Hepatocyte (in vitro differentiated cells): ENCODE measurements around the gene ANGPTL4. TPM values are rescaled to one million over a fixed set of nuclear protein-coding genes. Genes with fewer than 3 reads are reported as not detected.

Experiments used
- DNase-seq: peaks from one replicate; pipeline ENCODE4 v3.0.0-alpha.2; 2016; ENCODE audit warnings: low spot score
- H2AFZ ChIP-seq: fragments of 200-600 bp; sonication (generic); 2 replicates; pipeline ENCODE4 v1.6.0; 2016; ENCODE audit warnings: antibody characterized with exemption, mild to moderate bottlenecking
- H3K27ac ChIP-seq: fragments of 200-600 bp; sonication (generic); 2 replicates; pipeline ENCODE4 v1.5.1; 2016; ENCODE audit warnings: mild to moderate bottlenecking
- H3K27me3 ChIP-seq: fragments of 200-600 bp; sonication (generic); 2 replicates; pipeline ENCODE4 v1.6.1; 2016
- H3K36me3 ChIP-seq: fragments of 200-600 bp; sonication (generic); replicated peaks from 2 replicates; pipeline ENCODE4 v1.5.1; 2016; ENCODE audit warnings: low read depth; ENCODE audit not compliant: insufficient read depth
- H3K4me1 ChIP-seq: fragments of 200-600 bp; sonication (generic); 2 replicates; pipeline ENCODE4 v1.5.1; 2016; ENCODE audit warnings: mild to moderate bottlenecking, moderate library complexity; ENCODE audit not compliant: insufficient read depth
- H3K4me2 ChIP-seq: fragments of 200-600 bp; sonication (generic); 2 replicates; pipeline ENCODE4 v1.6.0; 2016
- H3K4me3 ChIP-seq: fragments of 200-600 bp; sonication (generic); 2 replicates; pipeline ENCODE4 v1.5.1; 2016; ENCODE audit warnings: mild to moderate bottlenecking
- H3K79me2 ChIP-seq: fragments of 200-600 bp; sonication (generic); 2 replicates; pipeline ENCODE4 v1.6.0; 2017; ENCODE audit warnings: mild to moderate bottlenecking
- H3K9me2 ChIP-seq: fragments of 200-600 bp; sonication (generic); replicated peaks from 2 replicates; pipeline ENCODE4 v1.6.0; 2017; ENCODE audit warnings: mild to moderate bottlenecking; ENCODE audit not compliant: insufficient read depth
- H3K9me3 ChIP-seq: fragments of 200-600 bp; sonication (generic); 2 replicates; pipeline ENCODE4 v1.5.1; 2016; ENCODE audit warnings: low read depth, mild to moderate bottlenecking
- H4K20me1 ChIP-seq: fragments of 200-600 bp; sonication (generic); 2 replicates; pipeline ENCODE4 v1.6.0; 2016; ENCODE audit warnings: mild to moderate bottlenecking; ENCODE audit not compliant: insufficient read depth, poor library complexity, severe bottlenecking
- EZH2 ChIP-seq: fragments of 200-600 bp; sonication (generic); IDR thresholded peaks from 2 replicates; pipeline ENCODE4 v1.6.1; 2016; ENCODE audit warnings: antibody characterized with exemption, mild to moderate bottlenecking, borderline replicate concordance
- EZH2phosphoT487 ChIP-seq: fragments of 200-600 bp; sonication (generic); IDR thresholded peaks from one replicate; pipeline ENCODE4 v1.6.1; 2018; ENCODE audit warnings: antibody characterized with exemption, mild to moderate bottlenecking, low read depth, moderate library complexity; ENCODE audit not compliant: unreplicated experiment, severe bottlenecking
- WGBS: methylation state at CpG from one replicate; pipeline ENCODE4 v1.1.6; 2016; ENCODE audit warnings: low lambda C conversion rate; ENCODE audit errors: missing lambda C conversion rate; 5-methylcytosine and 5-hydroxymethylcytosine counted together
- polyA plus RNA-seq: library from polyadenylated mRNA; unstranded; fragments of >200 nt; fragmentation: Nextera tagmentation; extraction: Ambion mirVana; gene quantifications from 2 replicates; pipeline ENCODE4 v1.2.1, GENCODE V29; 2016
- total RNA-seq: library from RNA; depleted of rRNA; stranded (reverse); fragments of >200 nt; gene quantifications from 2 replicates; pipeline ENCODE4 v1.2.3, GENCODE V29; 2014
- TF ChIP-seq, protein P1 (sequence below): fragments of 200-600 bp; sonication (generic); IDR thresholded peaks from 2 replicates; pipeline ENCODE4 v1.5.1; 2016; ENCODE audit warnings: antibody characterized with exemption, mild to moderate bottlenecking; ENCODE audit not compliant: poor library complexity

ANGPTL4 gene
- total and polyA plus RNA-seq, 2 experiments from 2014 or later, result 14.7 to 23.4 TPM

DNA sequence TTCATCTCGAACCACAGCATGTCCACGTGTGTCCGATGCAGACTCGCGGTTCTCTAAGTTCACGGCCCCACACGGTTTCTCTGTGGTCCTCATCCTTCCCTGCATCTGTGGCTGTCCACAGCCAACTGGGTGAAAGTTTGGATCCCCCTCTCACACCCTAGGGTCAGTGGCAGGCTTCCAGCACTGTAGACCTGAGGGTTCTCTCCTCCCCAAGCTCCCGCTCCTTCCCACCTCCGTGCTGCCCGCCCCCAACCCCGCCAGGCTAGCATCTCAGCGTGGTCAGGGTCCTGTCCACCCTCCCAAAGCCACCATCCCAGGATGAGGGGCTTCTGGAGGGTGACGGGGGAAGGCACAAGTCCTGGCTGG, 3.0 kb downstream of the ANGPTL4 start:
- H3K79me2 ChIP-seq, result peaks cover 3% of the 10 kb centered on the region
- peaks cover 31% of the 10 kb centered on the region for H3K4me1 ChIP-seq
- no peak overlapping the region for H2AFZ ChIP-seq
- no peak overlapping the region for H3K4me3 ChIP-seq
- H3K27ac ChIP-seq, result peak overlapping the region; percentile 76
- peaks cover 5% of the 10 kb centered on the region for H3K27me3 ChIP-seq
- 68% methylated on average over 13 of the region's 13 CpGs for WGBS
- H3K36me3 ChIP-seq, result no peaks in the 10 kb centered on the region
- H4K20me1 ChIP-seq, result no peaks in the 10 kb centered on the region
- no peaks in the 10 kb centered on the region for H3K9me2 ChIP-seq
- peak overlapping the region; percentile 70 for H3K4me2 ChIP-seq
- H3K9me3 ChIP-seq, result no peaks in the 10 kb centered on the region
- TF ChIP-seq EZH2, result no peak
- DNase-seq, result no peak

DNA sequence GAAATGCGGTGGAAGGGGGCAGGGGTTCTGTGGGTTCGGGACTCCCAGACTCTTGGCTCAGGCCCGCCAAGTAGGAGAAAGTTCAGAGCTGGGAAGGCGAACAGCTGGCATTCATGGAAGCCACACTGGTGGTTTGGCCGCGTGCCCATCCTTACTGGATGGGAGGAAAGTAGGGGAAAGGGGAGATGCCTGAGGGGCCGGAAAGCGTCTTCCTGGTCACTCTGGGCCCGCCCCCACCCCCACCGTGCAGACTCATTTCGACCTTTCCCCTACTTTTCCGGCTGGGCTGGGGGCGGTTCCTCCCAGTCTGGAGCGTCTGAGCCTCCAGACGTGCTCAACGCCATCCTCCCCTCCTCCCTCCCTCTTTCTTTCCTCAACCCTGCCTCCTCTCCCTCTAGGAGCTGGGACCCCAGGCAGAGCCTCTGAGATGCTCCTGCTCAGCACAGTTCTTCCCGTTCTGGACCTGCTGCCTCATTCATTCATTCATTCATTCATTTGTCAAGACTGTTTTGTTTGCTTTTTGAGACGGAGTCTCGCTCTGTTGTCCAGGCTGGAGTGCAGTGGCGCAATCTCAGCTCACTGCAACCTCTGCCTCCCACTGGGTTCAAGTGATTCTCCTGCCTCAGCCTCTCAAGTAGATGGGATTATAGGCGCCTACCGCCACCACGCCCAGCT, 3.5 kb downstream of the ANGPTL4 start:
- TF ChIP-seq, protein P1, sequence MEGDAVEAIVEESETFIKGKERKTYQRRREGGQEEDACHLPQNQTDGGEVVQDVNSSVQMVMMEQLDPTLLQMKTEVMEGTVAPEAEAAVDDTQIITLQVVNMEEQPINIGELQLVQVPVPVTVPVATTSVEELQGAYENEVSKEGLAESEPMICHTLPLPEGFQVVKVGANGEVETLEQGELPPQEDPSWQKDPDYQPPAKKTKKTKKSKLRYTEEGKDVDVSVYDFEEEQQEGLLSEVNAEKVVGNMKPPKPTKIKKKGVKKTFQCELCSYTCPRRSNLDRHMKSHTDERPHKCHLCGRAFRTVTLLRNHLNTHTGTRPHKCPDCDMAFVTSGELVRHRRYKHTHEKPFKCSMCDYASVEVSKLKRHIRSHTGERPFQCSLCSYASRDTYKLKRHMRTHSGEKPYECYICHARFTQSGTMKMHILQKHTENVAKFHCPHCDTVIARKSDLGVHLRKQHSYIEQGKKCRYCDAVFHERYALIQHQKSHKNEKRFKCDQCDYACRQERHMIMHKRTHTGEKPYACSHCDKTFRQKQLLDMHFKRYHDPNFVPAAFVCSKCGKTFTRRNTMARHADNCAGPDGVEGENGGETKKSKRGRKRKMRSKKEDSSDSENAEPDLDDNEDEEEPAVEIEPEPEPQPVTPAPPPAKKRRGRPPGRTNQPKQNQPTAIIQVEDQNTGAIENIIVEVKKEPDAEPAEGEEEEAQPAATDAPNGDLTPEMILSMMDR, result no peak
- TF ChIP-seq EZH2phosphoT487 (no peak), EZH2 (no peak)
- Histone ChIP-seq H3K79me2 (peaks cover 3% of the 10 kb centered on the region), H2AFZ (no peak overlapping the region), H3K36me3 (no peaks in the 10 kb centered on the region), H3K4me1 (peaks cover 28% of the 10 kb centered on the region), H3K4me3 (no peak overlapping the region), H3K9me3 (no peaks in the 10 kb centered on the region), H4K20me1 (no peaks in the 10 kb centered on the region), H3K9me2 (no peaks in the 10 kb centered on the region), H3K27ac (peak overlapping the region; percentile 76), H3K27me3 (peaks cover 5% of the 10 kb centered on the region), H3K4me2 (peak overlapping the region; percentile 70)
- WGBS, result 25% methylated on average over 23 of the region's 23 CpGs
- peak; percentile 92 for DNase-seq

DNA sequence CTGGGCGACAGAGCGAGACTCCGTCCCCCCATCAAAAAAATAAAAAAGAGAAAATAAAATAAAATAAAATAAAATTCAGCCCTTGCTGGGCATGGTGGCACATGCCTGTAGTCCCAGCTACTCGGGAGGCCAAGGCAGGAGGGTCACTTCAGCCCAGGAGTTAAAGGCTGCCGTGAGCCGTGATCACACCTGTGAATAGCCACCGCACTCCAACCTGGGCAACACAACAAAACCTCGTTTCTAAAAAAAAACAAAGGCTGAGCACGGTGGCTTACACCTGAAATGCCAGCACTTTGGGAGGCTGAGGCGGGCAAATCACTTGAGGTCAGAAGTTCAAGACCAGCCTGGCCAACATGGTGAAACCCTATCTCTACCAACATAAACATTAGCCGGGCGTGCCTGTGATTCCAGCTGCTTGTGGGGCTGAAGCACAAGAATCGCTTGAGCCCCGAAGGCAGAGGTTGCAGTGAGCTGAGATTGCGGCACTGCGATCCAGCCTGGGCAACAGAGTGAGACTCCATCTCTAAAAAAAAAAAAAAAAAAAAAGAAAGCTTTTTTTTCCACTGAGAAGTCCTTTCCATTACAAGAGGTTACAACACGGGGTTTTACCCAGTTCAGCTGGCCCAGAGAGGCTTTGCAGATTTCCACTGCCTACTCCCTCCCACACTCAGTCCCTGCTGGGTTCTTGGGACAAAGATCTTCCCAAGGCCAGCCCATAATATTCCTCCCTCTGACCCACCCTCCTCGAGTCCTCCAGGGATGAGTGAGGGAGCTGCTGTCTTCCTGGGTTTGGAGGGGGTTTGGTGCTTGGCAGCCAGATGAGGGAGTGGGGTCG, 6.4 kb downstream of the ANGPTL4 start:
- 81% methylated on average over 18 of the region's 19 CpGs for WGBS
- H3K9me3 ChIP-seq, result no peaks in the 10 kb centered on the region
- H3K36me3 ChIP-seq, result no peaks in the 10 kb centered on the region
- no peak overlapping the region for H3K4me3 ChIP-seq
- no peak overlapping the region for H3K4me2 ChIP-seq
- peaks cover 18% of the 10 kb centered on the region for H3K4me1 ChIP-seq
- H4K20me1 ChIP-seq, result no peaks in the 10 kb centered on the region
- no peak overlapping the region for H3K27ac ChIP-seq
- no peak overlapping the region for H2AFZ ChIP-seq
- peaks cover 5% of the 10 kb centered on the region for H3K27me3 ChIP-seq
- peaks cover 3% of the 10 kb centered on the region for H3K79me2 ChIP-seq
- no peak for DNase-seq
- TF ChIP-seq, protein P1, result no peak
- TF ChIP-seq EZH2, result no peak
- no peak for TF ChIP-seq EZH2phosphoT487
- H3K9me2 ChIP-seq, result no peaks in the 10 kb centered on the region
